Activated CD8-positive, alpha-beta memory T cell treated with anti-CD3 and anti-CD28 coated beads, Interleukin-2, amount 50 U/mL, for 24 hours (primary cell): Measurements from ENCODE around the gene SRPK3.
"Not testable (repeated sequence)": the region's sequence is repeated elsewhere in the genome, so short reads cannot be mapped to it uniquely, and the experiment has no call there.

Experiments
- DNase-seq: peaks from one replicate; pipeline ENCODE4 v3.0.0-alpha.2; 2020; ENCODE audit errors: extremely low read depth

Gene SRPK3, protein sequence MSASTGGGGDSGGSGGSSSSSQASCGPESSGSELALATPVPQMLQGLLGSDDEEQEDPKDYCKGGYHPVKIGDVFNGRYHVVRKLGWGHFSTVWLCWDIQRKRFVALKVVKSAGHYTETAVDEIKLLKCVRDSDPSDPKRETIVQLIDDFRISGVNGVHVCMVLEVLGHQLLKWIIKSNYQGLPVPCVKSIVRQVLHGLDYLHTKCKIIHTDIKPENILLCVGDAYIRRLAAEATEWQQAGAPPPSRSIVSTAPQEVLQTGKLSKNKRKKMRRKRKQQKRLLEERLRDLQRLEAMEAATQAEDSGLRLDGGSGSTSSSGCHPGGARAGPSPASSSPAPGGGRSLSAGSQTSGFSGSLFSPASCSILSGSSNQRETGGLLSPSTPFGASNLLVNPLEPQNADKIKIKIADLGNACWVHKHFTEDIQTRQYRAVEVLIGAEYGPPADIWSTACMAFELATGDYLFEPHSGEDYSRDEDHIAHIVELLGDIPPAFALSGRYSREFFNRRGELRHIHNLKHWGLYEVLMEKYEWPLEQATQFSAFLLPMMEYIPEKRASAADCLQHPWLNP

DNA sequence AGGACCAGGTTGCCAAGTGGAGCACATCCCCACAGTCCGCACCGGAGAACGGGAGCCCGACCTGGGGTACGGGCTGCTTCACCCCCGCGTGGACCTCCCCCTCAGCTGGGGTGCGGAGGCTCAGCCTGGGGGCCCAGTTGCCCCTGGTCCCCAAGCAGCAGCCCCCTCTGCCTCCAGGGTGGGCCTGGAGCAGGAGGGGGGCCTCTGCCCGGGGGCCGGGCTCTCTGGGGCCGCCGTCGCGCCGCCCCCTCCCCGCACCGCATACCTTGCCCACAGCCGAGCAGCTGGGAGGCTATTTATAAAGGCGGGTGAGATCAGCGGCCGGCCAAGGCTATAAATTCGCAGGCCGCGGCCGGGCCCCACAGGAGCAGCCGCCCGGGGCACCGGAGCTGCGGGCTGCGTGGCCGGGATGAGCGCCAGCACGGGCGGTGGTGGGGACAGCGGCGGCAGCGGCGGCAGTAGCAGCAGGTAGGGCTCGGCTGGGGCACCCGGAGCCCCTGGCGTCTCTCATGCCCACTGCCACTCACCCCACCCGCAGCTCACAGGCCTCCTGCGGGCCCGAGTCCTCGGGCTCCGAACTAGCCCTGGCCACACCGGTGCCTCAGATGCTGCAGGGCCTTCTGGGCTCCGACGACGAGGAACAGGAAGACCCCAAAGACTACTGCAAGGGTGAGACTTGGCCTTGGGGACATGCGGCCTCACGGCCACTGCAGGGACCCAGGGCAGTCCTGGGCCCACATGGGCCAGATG is at the start of gene SRPK3:
SRPK3 (plus strand) TSS at position 364 of the 750 bp plus-strand sequence; CDS start at position 410, 46 bp downstream.
- DNase-seq: no peak

DNA sequence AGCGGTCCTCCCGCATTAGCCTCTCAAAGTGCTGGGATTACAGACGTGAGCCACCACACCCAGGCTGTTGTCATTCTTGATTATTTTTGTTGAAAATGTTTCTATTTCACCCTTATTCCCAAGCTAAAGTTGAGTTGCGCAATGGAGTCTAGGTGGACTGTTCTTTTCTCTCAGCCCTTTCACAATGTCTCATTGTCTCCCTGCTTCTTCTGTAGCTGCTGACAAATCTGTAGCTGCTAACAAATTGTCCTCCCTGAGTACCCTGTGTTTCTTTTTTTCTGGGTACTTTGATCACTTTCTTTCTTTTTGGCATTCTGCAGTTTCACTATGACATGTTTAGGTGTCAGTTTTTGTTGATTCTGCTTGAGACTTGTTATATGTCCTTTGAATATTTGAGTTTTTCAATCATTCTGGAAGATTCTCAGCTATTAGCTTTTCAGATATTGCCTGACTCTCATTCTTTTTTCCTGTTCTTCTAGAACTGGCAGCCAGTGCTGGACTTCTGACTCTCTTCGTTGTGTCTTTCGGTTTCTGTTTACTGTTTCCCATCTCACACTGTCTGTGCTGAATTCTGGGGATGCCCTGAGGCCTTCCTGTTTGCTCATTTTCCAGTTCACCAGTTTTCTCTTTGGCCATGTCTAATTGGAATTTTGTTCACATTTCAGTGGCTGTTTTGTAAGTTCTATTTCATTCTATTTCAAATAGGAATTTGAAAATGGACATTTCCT is 49.6 kb upstream of the SRPK3 start:
- no peak for DNase-seq

DNA sequence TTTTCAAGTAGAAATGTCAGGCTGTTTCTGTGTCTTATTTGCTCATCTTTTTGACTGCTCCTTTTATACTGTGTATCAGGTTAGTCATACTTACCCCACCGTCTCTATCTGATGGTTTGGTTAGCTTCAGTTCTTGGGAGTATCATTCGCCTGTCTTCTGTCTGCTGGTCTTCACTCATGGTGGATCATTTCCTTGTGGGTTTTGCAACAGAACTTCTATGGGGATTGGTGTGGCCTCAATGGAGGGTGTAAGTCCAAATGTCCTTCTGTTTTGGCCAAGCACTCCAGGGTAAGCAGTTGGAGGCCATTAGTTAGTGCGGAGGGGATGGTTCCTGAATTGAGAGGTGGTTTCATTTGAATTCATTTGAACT is 49.0 kb upstream of the SRPK3 start:
- no peak for DNase-seq

GRCh38 chrX:153732401-153732800 is 48.4 kb upstream of the SRPK3 start:
- DNase-seq: no peak

DNA sequence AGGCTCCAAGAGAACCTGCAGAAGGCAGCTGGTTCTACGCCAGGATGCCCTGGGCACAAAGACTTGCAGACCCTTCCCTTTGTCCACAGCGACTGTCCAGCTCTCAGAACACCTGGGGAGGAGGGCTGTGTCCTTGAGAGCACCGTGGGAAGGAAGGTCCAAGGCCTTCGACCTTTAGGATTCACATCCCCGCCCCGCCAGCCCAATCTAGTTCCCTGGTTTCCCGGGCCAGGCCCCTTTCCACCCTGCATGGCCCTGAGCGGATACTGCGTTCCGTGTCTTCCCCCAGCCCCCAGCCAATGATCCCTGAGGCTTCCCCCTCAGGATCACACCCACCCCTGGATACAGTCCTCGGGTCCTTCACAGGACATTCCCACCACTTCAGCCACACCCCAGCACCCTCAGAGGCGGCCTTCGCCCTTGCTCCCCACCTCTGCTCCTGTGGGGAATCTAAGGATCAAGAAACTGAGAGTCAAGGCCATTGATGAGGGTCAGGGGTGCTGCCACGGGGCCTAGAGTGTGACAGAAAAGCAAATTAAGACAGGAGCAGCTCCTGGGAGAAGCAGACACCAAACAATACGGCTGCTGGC is 47.1 kb upstream of the SRPK3 start:
- DNase-seq: no peak

GRCh38 chrX:153734871-153735270 is 46.0 kb upstream of the SRPK3 start:
- no peak for DNase-seq

DNA sequence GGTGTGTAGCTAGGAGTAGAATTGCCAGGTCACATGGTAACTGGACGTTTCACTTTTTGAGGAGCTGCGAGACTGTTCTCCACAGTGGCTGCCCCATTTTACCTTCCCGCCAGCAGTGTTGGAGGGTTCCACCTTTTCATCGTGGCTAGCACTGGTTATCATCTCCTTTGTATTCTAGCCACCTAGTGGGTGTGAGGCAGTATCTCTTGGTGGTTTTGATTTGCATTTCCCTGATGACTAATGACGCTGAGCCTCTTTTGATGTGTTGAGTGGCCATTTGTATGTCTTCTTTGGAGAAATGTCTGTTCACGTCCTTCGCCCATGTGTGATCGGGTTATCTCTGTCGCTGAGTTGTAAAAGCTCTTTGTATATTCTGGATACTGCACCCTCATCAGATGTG is 45.6 kb upstream of the SRPK3 start:
- no peak for DNase-seq

DNA sequence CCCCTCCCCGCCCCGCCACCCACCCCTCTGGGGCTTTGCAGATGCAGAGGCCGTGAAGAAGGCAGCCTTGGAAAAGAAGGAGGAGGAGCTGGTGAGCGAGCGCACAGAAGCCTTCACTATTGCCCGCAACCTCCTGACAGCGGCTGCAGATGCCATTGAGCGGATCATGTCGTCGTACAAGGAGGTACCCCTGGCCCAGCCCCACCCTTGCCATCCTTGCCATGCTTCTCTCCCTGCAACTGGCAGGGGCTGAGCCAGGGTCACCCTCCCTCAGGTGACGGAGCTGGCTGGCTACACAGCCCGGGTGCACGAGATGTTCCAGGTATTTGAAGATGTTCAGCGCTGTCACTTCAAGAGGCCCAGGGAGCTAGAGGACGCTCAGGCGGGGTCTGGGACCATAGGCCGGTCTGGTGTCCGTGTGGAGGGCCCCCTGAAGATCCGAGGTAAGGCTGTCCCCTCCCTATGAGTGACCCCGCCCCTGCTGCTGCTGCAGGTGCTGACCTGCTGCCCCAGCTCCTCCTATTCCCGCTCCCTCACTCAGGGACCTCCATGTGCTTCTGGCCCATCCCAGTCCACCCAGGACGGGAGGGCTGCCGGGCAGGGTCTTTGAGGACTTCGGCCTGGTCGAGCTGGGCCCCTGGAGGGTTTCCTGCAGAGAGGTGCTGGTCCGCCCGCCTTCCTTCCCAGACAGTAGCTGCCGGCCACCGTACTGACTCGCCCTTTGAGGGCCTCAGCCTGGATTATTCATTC is 44.6 kb upstream of the SRPK3 start:
- DNase-seq: no peak

DNA sequence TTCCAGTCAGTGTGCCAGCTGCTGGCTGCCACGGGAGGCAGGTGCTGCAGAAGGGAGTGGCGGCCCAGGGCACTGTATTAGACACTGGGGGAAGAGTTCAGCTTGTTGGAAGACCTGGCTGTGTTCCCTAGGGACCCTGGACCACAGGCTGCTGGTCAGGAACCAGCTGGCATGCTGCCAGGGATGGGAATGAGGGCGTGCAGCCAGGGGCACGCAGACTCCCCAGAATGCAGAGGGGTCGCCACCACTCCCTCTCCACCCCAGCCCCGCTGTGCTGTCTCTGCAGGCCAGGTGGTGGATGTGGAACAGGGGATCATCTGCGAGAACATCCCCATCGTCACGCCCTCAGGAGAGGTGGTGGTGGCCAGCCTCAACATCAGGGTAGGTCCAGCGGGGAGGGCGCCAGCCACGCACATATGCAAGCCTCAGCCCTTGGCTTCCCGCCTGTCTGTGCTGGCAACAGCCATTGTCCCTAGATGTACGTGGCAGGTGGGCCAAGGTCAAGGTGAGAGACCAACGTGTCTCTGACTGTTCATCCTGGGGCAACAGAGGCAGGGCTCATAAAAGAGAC is 43.9 kb upstream of the SRPK3 start:
- DNase-seq: no peak

DNA sequence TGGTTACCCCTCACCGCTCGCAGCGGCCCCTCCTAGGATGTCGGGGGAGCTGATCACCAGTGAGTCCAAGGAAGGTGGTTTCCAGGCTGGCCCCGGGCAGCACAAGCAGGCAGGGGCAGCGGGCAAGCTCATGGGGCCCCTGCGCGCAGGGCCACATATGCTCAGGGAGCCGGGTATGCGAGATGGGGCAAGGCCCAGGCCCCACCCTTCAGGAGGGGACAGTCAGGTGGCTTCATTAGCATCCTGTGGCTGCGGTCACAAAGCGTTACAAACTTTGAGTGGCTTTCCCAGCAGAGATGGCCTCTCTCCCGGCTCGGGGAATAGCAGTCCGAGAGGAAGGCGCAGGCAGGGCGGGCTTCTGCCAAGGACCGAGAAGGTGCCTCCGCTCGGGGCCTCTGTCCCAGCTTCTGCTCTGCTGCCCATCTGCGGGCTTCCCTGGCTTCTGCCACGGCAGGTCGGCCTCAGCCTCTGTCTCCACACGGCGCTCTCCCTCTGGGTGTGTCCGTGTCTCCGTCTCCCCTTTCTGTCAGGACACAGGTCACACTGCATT is 42.7 kb upstream of the SRPK3 start:
- DNase-seq: no peak

GRCh38 chrX:153739754-153740486 is 40.9 kb upstream of the SRPK3 start:
- DNase-seq: no peak

DNA sequence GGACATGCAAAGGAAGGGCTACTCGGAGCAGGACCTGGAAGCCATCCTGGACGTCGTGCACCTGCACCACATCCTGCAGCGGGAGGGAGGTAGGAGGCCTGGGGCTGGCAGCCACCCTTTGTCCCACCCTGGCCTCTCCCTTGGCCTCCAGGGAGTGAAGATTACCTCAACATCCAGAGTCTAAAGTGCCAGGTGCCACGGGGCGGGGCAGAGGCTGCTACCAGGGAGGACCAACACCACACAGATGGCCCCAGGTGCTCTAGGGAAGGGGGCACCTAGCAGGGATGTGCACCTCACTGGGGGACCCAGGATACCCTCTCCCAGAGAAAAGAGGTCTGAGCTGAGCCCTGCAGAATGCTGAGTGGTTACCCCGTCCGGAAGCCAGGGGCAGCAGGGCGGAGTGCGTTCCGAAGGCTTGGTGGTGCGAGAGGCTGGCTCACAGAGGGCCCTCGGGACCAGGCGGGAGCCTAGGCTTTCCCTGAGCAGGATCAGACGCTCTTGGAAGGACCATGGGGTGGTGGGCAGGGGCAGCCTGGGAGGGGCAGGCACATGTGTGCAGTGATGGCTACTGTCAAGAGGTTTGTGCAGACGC is 40.1 kb upstream of the SRPK3 start:
- DNase-seq: no peak

DNA sequence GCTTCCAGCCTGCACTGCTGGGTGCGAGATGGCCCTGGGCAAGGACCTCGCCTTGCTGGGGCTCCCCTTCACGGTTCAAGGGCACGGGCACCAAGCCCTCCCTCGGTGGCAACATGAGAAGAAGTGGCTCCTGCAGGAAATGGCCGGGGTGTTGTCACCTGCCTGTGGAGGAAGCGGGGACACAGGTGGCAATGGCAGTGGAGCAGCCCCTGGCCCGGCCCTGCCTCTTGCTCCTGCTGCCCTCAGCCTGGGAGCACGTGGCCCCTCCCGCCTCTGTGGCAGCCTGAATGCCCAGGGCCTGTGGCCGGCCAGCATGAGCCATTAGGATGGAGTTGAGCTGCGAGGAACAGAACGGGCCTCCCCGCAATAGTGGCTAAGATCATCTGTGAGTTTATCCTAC is 39.4 kb upstream of the SRPK3 start:
- DNase-seq: no peak

DNA sequence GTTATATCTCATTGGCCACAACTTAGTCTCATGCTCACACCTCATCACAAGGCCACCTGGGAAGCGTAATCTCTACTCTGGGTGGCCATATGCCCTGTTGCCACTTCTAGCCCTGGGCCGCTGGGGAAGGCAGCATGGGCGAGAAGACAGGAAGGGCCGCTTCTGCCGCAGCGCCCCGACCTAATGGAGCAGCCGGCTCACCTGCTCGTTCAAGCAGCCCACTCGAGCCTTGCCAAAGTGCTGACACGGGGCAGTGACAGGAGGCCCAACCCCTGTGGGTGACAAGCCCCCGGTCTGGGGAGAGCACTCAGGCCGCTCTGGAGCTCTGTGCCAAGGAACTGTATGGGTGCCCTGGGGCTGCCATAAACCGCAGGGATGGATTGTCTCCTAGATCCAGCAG is 38.7 kb upstream of the SRPK3 start:
- not testable (repeated sequence) for DNase-seq

GRCh38 chrX:153742796-153743467 is 37.9 kb upstream of the SRPK3 start:
- not testable (repeated sequence) for DNase-seq

- DNase-seq: not testable (repeated sequence)
Observed at GRCh38 chrX:153743468-153744209, 37.2 kb upstream of the SRPK3 start.

DNA sequence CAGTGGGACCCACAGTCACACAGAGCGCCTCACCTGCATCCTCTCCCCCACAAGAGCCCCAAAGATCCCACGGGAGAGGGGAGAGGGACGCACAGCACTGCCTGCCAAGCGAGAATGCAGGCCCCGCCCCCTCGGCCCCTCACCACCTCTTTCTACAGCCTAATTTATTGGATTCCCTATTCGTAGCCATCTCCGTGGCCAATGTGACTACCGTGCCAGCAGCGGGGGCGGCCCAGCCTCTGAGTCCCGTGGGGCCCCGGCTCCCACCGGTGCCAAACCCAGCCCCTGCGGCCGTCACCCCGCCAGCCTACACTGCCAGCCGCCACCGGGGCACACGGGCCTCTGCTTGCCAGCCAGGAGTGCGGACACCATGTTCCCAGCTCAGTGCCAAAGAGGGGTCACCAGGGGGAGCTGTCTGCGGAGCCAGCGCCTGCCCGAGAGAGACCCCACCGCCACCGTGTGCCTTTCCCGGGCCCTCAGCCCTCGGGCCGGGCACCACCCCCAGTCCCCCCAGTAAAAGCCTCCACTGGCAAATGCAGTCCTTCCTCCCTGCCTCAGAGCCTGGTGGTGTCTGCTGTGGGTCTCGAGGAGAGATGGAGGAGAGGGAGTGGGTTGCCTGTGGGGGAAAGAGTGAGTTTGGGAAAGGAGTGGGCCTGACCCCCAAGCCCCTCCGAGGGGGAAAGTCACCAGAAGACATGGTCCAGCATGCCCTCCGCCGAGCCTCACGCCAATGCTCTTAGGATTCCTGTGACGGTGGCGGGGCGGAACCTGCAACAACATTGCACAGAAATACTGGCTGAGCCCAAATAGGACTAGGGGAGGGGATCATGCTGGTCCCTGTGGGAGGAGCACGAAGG is 36.4 kb upstream of the SRPK3 start:
- DNase-seq: no peak
